Endothelial cell of hepatic sinusoid (primary cell): ENCODE data around the gene LINS1.

ENCODE experiments used
- in situ Hi-C: cut with HindIII; loops from 2 replicates; pipeline ENCODE4 v1.10.0; 2017; ENCODE audit warnings: low sequenced_read_pairs

The LINS1 gene, protein sequence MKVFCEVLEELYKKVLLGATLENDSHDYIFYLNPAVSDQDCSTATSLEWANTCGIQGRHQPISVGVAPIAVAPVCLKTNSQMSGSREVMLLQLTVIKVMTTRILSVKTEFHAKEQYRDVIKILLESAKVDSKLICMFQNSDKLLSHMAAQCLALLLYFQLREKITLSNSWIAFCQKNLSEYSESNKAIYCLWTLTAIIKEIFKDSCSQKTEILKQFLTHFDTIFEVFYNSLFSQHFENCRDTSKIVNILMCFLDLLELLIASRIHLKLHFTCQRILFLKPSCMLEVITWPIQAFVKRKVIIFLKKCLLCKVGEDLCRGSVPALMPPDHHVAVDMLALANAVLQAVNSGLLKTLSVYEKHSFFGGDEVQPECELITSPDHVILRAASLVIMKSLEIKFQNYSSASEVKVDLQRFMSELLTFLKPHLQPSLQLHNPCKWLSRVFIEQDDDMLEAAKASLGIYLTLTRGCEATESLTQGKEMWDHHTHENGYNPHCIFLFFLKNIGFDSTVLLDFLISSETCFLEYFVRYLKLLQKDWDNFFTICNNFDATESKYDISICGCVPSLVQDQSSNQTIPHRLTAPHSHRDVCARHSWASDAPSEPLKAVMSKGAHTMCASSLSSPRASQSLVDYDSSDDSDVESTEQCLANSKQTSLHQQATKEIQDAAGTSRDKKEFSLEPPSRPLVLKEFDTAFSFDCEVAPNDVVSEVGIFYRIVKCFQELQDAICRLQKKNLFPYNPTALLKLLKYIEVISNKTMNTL

DNA sequence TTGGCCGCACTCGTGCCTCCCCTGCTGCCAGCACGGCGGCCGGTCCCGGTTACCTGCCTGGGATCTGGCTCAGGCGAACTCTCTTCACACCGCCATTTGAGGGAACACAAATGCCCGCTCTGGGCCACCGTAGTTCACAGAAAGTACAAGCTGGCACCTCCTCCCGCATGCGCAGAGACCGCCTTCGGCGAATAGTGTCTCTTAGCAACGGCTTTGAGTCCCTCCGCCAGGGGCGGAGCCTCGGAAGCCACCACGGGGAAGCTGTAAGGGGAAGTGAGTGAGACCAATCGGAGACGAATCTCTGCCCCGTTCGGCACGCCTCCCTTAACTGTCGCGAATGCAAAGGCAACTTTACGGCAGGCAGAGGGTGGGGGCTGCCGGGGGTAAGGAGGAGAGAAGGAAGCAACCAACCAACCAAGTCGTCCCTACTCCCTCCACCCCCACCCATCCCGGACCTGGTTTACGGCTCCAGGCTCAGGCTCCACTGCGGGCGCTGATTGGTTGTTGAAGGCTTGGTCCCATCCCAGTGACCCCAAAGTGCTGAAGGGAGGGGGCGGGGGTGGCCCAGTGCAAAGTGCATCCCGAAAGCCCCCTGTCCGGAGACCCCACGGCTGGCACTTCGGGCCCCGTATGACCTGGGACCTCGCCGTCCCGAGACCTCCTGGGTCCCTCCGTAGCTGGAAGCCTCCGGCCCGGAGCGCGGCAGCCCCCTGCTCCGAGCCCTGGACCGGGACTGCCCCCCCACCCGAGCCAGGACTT is at the start of gene LINS1, which contains the start of gene ASB7:
LINS1 (minus strand) TSS at position 121 of the 759 bp plus-strand sequence. CDS start 21,342 bp downstream, outside the sequence.
ASB7 (plus strand) TSS at position 526 of the 759 bp plus-strand sequence. CDS start 9,628 bp downstream, outside the sequence.
- in situ Hi-C loops: no loop called here

GRCh38 chr15:100651253-100651652 is 49.3 kb upstream of the LINS1 start:
- in situ Hi-C loops: no loop called here

DNA sequence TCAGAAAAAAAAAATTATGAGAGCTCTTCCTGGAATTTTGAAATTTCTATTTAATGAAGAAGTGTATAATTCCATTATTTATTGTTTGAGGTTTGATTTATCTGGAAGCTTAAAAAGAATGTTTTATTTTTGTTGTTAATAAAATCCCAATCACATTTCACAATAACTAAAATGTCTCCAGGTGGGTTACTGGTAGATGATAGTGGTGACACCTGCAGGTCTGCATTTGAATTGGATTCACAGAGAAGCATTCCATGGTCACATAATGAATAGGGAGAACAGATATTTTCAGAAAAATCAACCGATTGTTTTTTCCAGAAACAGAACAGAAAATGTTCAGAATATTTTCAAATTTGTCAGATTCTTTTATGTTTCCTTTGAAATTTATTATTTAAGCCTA is 48.7 kb upstream of the LINS1 start:
- in situ Hi-C loops: no loop called here

GRCh38 chr15:100648951-100649350 is 47.0 kb upstream of the LINS1 start:
- in situ Hi-C loops: no loop called here

DNA sequence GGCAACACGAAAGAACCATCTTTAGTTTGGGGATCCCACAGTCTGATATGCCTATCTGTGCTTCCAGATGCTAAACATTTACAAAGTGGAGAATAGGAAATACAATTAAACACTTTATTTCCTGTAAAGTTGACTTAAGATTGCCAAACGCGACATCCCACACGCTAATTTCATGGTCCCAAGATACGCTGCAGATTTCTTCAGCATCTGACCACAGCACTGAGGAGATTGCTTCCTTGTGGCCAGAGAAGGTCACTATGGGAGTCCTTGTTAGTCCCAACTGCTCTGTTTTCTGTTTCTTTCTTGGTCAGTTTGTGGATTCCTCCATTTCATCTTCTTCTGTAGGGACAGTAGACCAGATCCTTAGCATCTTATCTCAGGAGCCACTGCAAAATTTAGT is 43.7 kb upstream of the LINS1 start:
- in situ Hi-C loops: no loop called here

- in situ Hi-C loops: no loop called here
Measured at GRCh38 chr15:100642950-100643338, 41.0 kb upstream of the LINS1 start.

GRCh38 chr15:100642213-100642949 is 40.4 kb upstream of the LINS1 start:
- in situ Hi-C loops: no loop called here

- in situ Hi-C loops: no loop called here
Measured at GRCh38 chr15:100638177-100638730, 36.3 kb upstream of the LINS1 start.

GRCh38 chr15:100635406-100636071 is 33.6 kb upstream of the LINS1 start:
- in situ Hi-C loops: no loop called here

DNA sequence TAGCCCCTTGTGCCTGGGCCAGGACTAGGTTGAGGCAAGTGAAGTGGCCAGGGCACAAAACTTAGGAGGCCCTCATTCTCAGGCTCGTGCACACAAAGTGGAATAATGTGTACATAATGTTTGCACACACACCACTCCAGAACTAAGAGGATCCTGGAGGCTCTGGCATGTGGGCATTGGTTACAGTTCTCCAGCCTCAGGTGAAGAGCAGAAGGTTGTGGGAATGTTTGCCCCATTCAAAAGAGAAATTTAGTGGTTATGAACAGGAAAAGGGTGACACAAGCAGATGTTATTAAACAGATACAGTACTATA is 31.7 kb upstream of the LINS1 start:
- in situ Hi-C loops: no loop called here

DNA sequence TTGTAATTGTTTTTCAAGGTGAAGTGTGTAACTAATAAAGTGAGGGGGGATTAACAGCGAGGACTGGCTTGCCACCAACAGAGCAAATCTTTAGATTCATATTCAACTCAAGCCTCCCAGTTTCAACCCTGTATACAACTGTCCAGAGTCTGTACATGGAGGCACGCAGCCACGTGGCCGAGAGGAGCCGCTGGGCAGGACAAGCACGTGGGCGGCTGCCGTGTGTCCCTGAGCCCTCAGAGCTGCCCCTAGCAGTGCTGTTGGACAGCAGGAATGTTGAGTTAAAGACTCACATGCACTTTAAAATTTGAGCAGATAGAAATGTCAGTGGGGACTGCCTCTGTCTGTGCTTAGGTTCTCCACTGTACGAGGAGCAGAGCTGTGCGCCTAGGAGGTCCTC is 29.8 kb upstream of the LINS1 start:
- in situ Hi-C loops: no loop called here

DNA sequence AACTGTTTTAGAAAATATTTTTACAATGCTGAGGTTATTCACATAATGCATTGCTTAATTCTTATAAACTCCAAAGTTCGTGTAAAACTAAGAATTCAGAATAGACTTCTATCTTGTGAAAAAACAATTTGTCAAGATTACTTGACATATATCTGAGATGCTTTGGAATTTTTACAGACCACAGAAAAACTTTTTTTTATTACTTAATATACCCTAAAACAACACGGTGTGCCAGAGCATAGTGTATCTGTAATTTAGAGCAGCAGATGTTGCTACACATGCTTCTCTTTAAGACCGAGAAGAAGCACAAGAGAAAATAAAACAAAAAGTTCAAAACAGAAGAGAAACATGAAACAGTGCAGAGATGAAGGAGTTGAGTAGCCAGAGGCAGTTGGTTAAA is 26.8 kb upstream of the LINS1 start:
- in situ Hi-C loops: no loop called here

GRCh38 chr15:100627789-100628395 is 25.9 kb upstream of the LINS1 start:
- in situ Hi-C loops: no loop called here

- in situ Hi-C loops: no loop called here
Measured at GRCh38 chr15:100623301-100623700, 21.3 kb upstream of the LINS1 start.

DNA sequence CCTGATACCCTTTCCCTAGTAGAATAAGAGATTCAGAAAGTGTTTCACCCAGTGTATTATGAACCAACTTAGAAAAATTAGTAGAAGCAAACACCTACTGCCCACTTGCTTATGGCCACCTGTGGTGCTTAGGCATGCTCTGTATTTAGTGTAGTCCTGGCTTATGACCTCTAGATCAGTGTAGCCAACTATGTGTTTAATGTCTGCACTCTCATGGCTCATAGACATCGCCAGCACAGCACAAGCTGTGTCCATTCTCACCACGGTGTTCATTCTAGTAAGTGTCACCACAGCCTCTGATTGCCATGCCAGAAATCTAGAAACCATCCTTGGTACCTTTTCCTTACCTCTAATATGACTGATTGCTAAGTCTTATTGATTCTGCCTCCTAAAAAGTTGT is 14.7 kb upstream of the LINS1 start:
- in situ Hi-C loops: no loop called here

DNA sequence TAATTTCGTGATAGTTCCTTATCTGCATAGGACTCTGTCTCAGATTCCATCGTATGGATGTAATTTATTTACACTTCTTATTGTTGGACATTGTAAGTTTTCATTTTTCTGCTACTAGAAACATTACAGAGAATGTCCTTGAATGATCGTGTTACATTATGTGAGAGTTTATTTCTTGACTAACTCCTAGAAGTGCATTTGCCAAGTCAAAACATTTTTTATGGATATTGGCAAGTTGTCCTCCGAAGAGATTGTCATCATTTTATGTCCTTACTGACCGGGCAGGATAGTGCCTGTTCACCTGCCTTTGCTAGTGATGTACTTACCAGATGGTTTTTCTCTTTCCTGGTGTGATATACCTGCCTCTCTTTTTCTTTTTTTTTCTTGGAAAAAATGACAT is 13.8 kb upstream of the LINS1 start:
- in situ Hi-C loops: no loop called here

DNA sequence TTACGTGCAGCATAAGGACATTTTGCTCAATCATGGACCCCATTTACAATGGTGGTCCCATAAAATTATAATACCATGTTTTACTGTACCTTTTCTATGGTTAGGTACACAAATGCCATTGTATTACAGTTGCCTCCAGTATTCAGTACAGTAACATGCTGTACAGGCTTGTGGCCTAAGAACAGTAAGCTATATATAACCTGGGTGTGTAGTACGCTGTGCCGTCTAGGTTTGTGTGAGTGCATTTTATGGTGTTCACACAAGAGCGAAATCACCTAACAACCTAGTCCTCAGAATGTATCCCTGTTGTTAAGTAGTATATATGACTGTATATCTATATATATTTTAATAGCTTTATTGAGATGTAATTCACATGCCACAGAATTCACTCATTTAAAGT is 12.9 kb upstream of the LINS1 start:
- in situ Hi-C loops: no loop called here

GRCh38 chr15:100614336-100614735 is 12.4 kb upstream of the LINS1 start:
- in situ Hi-C loops: no loop called here

DNA sequence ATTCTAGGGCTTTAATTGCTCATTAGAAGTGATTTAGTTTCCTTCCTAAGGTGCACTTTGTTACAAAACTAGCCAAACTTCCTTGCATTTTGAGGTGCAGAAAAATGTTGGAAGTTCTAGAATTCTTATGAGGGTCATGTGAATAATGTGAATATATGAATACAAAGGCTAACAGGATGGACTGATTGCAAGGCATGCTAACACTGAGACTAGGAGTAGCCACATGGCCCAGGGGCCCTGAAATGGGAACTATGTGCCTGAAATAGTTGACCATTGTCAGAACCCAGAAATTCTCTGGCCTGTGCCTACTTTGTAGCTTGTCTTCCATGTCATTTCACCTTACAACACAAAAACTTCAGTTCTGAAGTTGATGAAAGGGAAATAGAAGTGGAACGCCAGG is 11.2 kb upstream of the LINS1 start:
- in situ Hi-C loops: no loop called here

DNA sequence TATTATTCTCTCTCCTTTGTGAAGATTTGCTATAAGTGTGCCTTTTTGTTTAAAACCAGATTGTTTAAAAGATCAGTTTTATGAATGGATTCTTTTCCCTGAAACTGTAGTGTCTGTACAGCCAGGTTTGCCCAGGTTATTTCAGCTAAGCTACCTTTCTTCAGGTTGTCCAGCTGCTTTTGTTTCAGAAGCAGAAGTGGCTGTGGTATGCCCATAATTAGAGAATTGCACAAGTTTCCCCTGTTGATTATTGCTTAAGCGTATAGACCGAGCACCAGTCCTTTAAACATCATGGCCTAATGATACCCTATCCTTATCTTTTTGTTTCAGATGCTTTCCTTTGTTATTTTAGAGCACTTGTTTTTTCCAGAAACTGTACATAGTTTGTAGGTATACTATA is 10.6 kb upstream of the LINS1 start:
- in situ Hi-C loops: no loop called here
